MM.1S (cell line): ENCODE measurements around the gene TMEM72.

Source experiments
- DNase-seq: peaks from one replicate; pipeline ENCODE4 v3.0.0-alpha.2; 2015
- H2AFZ ChIP-seq: fragments of 300-600 bp; sonication (generic); 2 replicates; pipeline ENCODE4 v1.6.0; 2016; ENCODE audit warnings: antibody characterized with exemption, low read length
- H3F3A ChIP-seq: fragments of 300-600 bp; sonication (generic); 2 replicates; pipeline ENCODE4 v1.6.1; 2016; ENCODE audit warnings: mild to moderate bottlenecking, antibody characterized with exemption, low read length, moderate library complexity, mixed read lengths; ENCODE audit not compliant: insufficient read depth
- H3K27ac ChIP-seq: fragments of 300-600 bp; sonication (generic); 2 replicates; pipeline ENCODE4 v1.5.1; 2016; ENCODE audit warnings: mild to moderate bottlenecking, low read length
- H3K27me3 ChIP-seq: fragments of 300-600 bp; sonication (generic); replicated peaks from 2 replicates; pipeline ENCODE4 v1.6.0; 2016; ENCODE audit warnings: low read length; ENCODE audit not compliant: insufficient read depth
- H3K36me3 ChIP-seq: fragments of 300-600 bp; sonication (generic); replicated peaks from 2 replicates; pipeline ENCODE4 v1.6.1; 2016; ENCODE audit warnings: mild to moderate bottlenecking, low read length, mixed read lengths; ENCODE audit not compliant: insufficient read depth
- H3K4me1 ChIP-seq: fragments of 300-600 bp; sonication (generic); 2 replicates; pipeline ENCODE4 v1.6.1; 2016; ENCODE audit warnings: low read length, mixed read lengths
- H3K4me2 ChIP-seq: fragments of 300-600 bp; sonication (generic); 2 replicates; pipeline ENCODE4 v1.6.0; 2016; ENCODE audit warnings: low read depth, low read length
- H3K4me3 ChIP-seq: fragments of 300-600 bp; sonication (generic); 2 replicates; pipeline ENCODE4 v1.5.1; 2016; ENCODE audit warnings: low read length, mixed read lengths
- H3K79me2 ChIP-seq: fragments of 300-600 bp; sonication (generic); 2 replicates; pipeline ENCODE4 v1.6.1; 2016; ENCODE audit warnings: mixed run types, low read length, mixed read lengths
- H3K9ac ChIP-seq: fragments of 300-600 bp; sonication (generic); 2 replicates; pipeline ENCODE4 v1.6.1; 2016; ENCODE audit warnings: low read length, mixed read lengths
- H3K9me2 ChIP-seq: fragments of 300-600 bp; sonication (generic); replicated peaks from 2 replicates; pipeline ENCODE4 v1.6.1; 2016; ENCODE audit warnings: mild to moderate bottlenecking, low read length, mixed read lengths; ENCODE audit not compliant: insufficient read depth
- H3K9me3 ChIP-seq: fragments of 300-600 bp; sonication (generic); replicated peaks from 2 replicates; pipeline ENCODE4 v1.6.1; 2016; ENCODE audit warnings: mild to moderate bottlenecking, low read length, mixed read lengths; ENCODE audit not compliant: insufficient read depth
- H4K20me1 ChIP-seq: fragments of 300-600 bp; sonication (generic); 2 replicates; pipeline ENCODE4 v1.6.1; 2016; ENCODE audit warnings: mild to moderate bottlenecking, low read length, moderate library complexity, mixed read lengths; ENCODE audit not compliant: insufficient read depth
- EZH2 ChIP-seq: fragments of 300-600 bp; sonication (generic); optimal IDR thresholded peaks from 2 replicates; pipeline ENCODE3; 2017; ENCODE audit warnings: low read depth, mild to moderate bottlenecking, antibody characterized with exemption, low read length, mixed read lengths
- EZH2phosphoT487 ChIP-seq: fragments of 300-600 bp; sonication (generic); IDR thresholded peaks from 2 replicates; pipeline ENCODE4 v1.6.1; 2018; ENCODE audit warnings: antibody characterized with exemption, low read length
- TF ChIP-seq, protein P1 (sequence below): fragments of 300-600 bp; sonication (generic); IDR thresholded peaks from 2 replicates; pipeline ENCODE4 v1.5.1; 2016; ENCODE audit warnings: antibody characterized with exemption, low read length, mixed read lengths

Gene TMEM72

DNA sequence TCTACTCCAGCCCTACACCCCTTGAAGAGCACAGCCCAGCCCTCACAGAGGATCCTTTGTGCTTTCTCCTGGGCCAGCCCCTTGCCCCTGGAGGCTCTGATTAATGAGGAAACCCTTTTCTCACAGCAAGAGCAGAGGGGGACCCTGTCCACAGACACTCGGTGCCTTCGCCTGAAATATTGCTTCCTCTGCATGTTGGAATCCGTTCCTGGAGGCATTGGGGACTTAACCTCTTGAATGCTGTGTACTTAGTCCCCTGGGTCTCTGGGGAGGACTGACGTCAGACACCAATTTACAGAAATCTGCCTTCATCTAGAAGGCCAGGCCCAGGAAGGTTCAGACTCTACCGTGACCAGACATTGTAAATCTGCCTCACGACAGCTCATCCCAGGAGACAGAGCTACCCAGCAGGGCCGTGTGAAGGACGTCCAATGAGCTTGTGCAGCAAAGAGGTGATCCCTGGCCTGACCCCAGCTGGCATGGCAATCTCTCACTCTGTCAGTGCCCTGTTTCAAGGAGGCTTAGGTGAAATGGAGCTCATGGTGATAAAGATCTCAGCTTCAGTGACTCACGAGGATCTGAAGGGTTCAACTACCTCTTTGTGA, 8.1 kb upstream of the TMEM72 start:
- Histone ChIP-seq H3K36me3 (no peaks in the 10 kb centered on the region), H3K27ac (no peak overlapping the region), H3K9me3 (no peaks in the 10 kb centered on the region)

DNA sequence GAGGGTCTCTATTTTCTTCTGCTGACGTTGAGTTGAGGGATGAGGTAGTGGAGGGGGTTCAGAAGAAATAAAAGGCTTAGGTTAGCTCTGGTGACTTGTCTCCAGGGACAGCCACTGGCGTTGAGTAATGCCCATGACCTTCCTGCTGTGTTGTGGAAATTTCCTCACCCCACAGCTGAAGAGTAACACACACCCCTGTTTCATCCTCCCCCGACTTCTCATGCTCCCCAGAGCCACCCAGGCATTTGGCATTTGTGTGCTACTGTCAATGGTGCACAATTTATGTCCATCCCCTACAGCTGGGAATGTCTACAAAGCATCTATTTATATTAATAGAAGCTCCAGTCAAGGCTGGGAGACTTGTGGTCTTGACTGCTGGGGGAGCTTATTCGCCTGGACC, 4.7 kb upstream of the TMEM72 start:
- no peaks in the 10 kb centered on the region for H3K9me2 ChIP-seq
- DNase-seq, result no peak
- no peaks in the 10 kb centered on the region for H4K20me1 ChIP-seq

More for the DNA sequence above, 8.1 kb upstream of the TMEM72 start:
- no peak overlapping the region for H2AFZ ChIP-seq
- DNase-seq, result no peak
- TF ChIP-seq EZH2phosphoT487, result no peak
- TF ChIP-seq, protein P1, sequence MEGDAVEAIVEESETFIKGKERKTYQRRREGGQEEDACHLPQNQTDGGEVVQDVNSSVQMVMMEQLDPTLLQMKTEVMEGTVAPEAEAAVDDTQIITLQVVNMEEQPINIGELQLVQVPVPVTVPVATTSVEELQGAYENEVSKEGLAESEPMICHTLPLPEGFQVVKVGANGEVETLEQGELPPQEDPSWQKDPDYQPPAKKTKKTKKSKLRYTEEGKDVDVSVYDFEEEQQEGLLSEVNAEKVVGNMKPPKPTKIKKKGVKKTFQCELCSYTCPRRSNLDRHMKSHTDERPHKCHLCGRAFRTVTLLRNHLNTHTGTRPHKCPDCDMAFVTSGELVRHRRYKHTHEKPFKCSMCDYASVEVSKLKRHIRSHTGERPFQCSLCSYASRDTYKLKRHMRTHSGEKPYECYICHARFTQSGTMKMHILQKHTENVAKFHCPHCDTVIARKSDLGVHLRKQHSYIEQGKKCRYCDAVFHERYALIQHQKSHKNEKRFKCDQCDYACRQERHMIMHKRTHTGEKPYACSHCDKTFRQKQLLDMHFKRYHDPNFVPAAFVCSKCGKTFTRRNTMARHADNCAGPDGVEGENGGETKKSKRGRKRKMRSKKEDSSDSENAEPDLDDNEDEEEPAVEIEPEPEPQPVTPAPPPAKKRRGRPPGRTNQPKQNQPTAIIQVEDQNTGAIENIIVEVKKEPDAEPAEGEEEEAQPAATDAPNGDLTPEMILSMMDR, result no peak
- H3K79me2 ChIP-seq, result no peaks in the 10 kb centered on the region
- H3K9ac ChIP-seq, result no peak overlapping the region
- peaks cover 23% of the 10 kb centered on the region for H3K4me1 ChIP-seq
- H3K4me3 ChIP-seq, result no peak overlapping the region
- H3K27me3 ChIP-seq, result no peaks in the 10 kb centered on the region
- H3F3A ChIP-seq, result peaks cover 3% of the 10 kb centered on the region
- no peaks in the 10 kb centered on the region for H4K20me1 ChIP-seq
- H3K9me2 ChIP-seq, result no peaks in the 10 kb centered on the region
- H3K4me2 ChIP-seq, result no peak overlapping the region

DNA sequence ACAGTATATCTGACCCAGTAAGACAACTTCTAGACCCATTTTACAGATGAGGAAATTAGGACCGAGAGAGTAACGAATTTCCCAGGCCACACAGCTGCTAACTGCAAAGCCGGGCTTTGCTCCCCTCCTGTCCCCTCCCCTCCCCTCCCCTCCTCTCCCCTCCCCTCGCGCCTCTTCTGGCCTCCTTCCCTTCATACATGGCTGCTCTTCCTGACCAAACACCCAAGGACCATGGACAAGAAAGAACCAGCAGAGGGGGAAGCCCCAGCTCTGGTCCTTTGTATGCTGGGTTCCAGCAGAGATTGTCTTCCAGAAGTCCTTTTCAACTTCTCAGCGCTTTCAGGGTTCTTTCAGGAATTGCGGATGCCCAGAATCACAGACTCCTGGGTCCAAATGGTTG, 3.6 kb upstream of the TMEM72 start:
- no peaks in the 10 kb centered on the region for H3K36me3 ChIP-seq
- H3K9me2 ChIP-seq, result no peaks in the 10 kb centered on the region
- H3F3A ChIP-seq, result no peaks in the 10 kb centered on the region
- no peaks in the 10 kb centered on the region for H3K4me1 ChIP-seq
- H4K20me1 ChIP-seq, result no peaks in the 10 kb centered on the region
- H2AFZ ChIP-seq, result no peak overlapping the region
- H3K9me3 ChIP-seq, result no peaks in the 10 kb centered on the region
- no peaks in the 10 kb centered on the region for H3K27me3 ChIP-seq
- no peak overlapping the region for H3K4me3 ChIP-seq
- H3K9ac ChIP-seq, result no peak overlapping the region
- no peaks in the 10 kb centered on the region for H3K79me2 ChIP-seq
- H3K27ac ChIP-seq, result no peak overlapping the region
- no peak overlapping the region for H3K4me2 ChIP-seq
- no peak for TF ChIP-seq EZH2
- TF ChIP-seq EZH2phosphoT487, result no peak
- TF ChIP-seq, protein P1, result no peak
- DNase-seq, result no peak

More for the DNA sequence above, 4.7 kb upstream of the TMEM72 start:
- Histone ChIP-seq H3K9ac (no peak overlapping the region), H3K4me3 (no peak overlapping the region), H3K79me2 (no peaks in the 10 kb centered on the region), H3K9me3 (no peaks in the 10 kb centered on the region), H3K36me3 (no peaks in the 10 kb centered on the region), H2AFZ (no peak overlapping the region), H3K27me3 (no peaks in the 10 kb centered on the region), H3F3A (no peaks in the 10 kb centered on the region), H3K27ac (no peak overlapping the region), H3K4me2 (no peak overlapping the region), H3K4me1 (no peaks in the 10 kb centered on the region)
- TF ChIP-seq, protein P1, result no peak
- TF ChIP-seq EZH2phosphoT487 (no peak), EZH2 (no peak)
